ENCODE measurements around the gene HCFC1.

The HCFC1 gene

DNA sequence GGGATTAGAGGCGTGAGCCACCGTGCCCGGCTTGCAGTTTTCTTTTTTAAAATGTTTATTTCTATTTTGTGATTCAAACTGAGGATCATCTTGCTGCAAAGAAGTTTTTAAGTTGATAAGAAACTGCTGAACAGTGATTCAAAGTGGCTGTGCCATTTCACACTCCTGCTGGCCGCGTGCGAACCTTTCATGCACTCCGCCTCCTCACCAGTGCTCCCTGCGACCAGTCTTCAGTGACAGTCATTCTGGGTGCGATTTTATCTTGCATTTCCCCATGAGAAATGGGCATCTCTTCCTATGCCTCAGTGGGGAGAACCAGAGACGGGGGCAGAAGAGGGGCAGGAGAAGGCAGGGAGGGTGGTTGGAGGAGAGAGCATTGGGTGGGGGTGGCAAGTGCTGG, 22.4 kb upstream of the HCFC1 start:
- no peak overlapping the region for H3K4me2 ChIP-seq (ENCODE audit: low read length, poor library complexity, severe bottlenecking)
- H3K4ac ChIP-seq (ENCODE audit: low read depth in 1 of 2, low read length in 2 of 2): no peak overlapping the region
- no peak overlapping the region for H2AK5ac ChIP-seq (ENCODE audit: low read length, severe bottlenecking)
- H3K14ac ChIP-seq (ENCODE audit: low read length in 2 of 2): no peak overlapping the region
- H2BK5ac ChIP-seq (ENCODE audit: low read depth, low read length, poor library complexity, severe bottlenecking): no peak overlapping the region
- no peak overlapping the region for H3K4me3 ChIP-seq (ENCODE audit: insufficient read depth in 1 of 2, low read depth in 1 of 2, low read length in 2 of 2)
- DNase-seq: no peak
- no peaks in the 10 kb centered on the region for H3K4me1 ChIP-seq (ENCODE audit: control insufficient read depth, insufficient read depth, low read depth, low read length)
- 63% methylated on average over 8 of the region's 10 CpGs for WGBS
- peaks cover 0 to 26% of the 10 kb centered on the region in 2 experiments for H3K27me3 ChIP-seq (ENCODE audit: control insufficient read depth in 1 of 2, insufficient read depth in 1 of 2, low read length in 2 of 2)
- H3K9me3 ChIP-seq (ENCODE audit: control insufficient read depth, low read length): no peaks in the 10 kb centered on the region
- no peaks in the 10 kb centered on the region for H3K36me3 ChIP-seq (ENCODE audit: control insufficient read depth in 1 of 2, insufficient read depth in 2 of 2, low read depth in 1 of 2, low read length in 2 of 2)
- H2BK15ac ChIP-seq (ENCODE audit: low read depth, poor library complexity, severe bottlenecking): no peak overlapping the region
- H2BK12ac ChIP-seq (ENCODE audit: low read length in 2 of 2): no peak overlapping the region
- H3K18ac ChIP-seq (ENCODE audit: low read depth in 1 of 2, low read length in 2 of 2): no peak overlapping the region
- no peak overlapping the region for H4K91ac ChIP-seq (ENCODE audit: low read length)
- H2BK120ac ChIP-seq (ENCODE audit: low read depth, low read length): no peak overlapping the region
- H3K27ac ChIP-seq (ENCODE audit: low read length, poor library complexity, severe bottlenecking): no peak overlapping the region
- H3K79me1 ChIP-seq (replicated peaks; ENCODE audit: low read length, poor library complexity, severe bottlenecking): no peaks in the 10 kb centered on the region
- H4K8ac ChIP-seq (ENCODE audit: low read length): no peak overlapping the region
- no peak overlapping the region for H3K23ac ChIP-seq (ENCODE audit: low read length in 2 of 2)
- no peak overlapping the region for H3K9ac ChIP-seq (ENCODE audit: low read length)
- H2AFZ ChIP-seq (ENCODE audit: low read depth, low read length): no peak overlapping the region

DNA sequence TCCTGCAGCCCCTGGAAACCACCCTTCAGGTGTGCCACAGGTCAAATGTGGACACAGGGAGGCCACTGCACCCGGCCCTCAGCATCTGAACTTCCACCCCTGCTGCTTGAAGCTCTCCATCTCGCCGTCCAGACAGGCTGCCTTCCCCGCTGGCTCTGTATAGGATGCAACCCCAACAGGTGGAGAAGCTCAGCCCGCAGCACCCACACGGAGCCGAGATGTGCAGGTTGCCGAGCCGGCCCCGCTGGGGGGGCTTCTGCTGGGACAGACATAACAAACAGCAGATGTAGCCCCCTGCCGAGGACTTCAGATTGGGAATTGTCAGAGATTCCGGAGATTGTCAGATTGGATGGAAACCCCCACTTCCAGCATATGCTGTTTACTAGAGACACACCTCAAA, 21.5 kb upstream of the HCFC1 start:
- H3K27ac ChIP-seq (ENCODE audit: low read length, poor library complexity, severe bottlenecking): no peak overlapping the region
- H2BK5ac ChIP-seq (ENCODE audit: low read depth, low read length, poor library complexity, severe bottlenecking): no peak overlapping the region
- no peak overlapping the region for H4K91ac ChIP-seq (ENCODE audit: low read length)
- no peaks in the 10 kb centered on the region for H3K79me1 ChIP-seq (replicated peaks; ENCODE audit: low read length, poor library complexity, severe bottlenecking)
- H2BK120ac ChIP-seq (ENCODE audit: low read depth, low read length): no peak overlapping the region
- WGBS: 94% methylated on average over 10 of the region's 12 CpGs
- H3K18ac ChIP-seq (ENCODE audit: low read depth in 1 of 2, low read length in 2 of 2): no peak overlapping the region
- peaks cover 0 to 29% of the 10 kb centered on the region in 2 experiments for H3K27me3 ChIP-seq (ENCODE audit: control insufficient read depth in 1 of 2, insufficient read depth in 1 of 2, low read length in 2 of 2)
- no peaks in the 10 kb centered on the region for H3K9me3 ChIP-seq (ENCODE audit: control insufficient read depth, low read length)
- no peak overlapping the region for H3K4me3 ChIP-seq (ENCODE audit: insufficient read depth in 1 of 2, low read depth in 1 of 2, low read length in 2 of 2)
- H3K4ac ChIP-seq (ENCODE audit: low read depth in 1 of 2, low read length in 2 of 2): no peak overlapping the region
- DNase-seq: no peak
- no peak overlapping the region for H3K4me2 ChIP-seq (ENCODE audit: low read length, poor library complexity, severe bottlenecking)
- no peak overlapping the region for H3K23ac ChIP-seq (ENCODE audit: low read length in 2 of 2)
- no peak overlapping the region for H3K9ac ChIP-seq (ENCODE audit: low read length)
- no peak overlapping the region for H2BK15ac ChIP-seq (ENCODE audit: low read depth, poor library complexity, severe bottlenecking)
- H3K14ac ChIP-seq (ENCODE audit: low read length in 2 of 2): no peak overlapping the region
- H2BK12ac ChIP-seq (ENCODE audit: low read length in 2 of 2): no peak overlapping the region
- no peak overlapping the region for H2AFZ ChIP-seq (ENCODE audit: low read depth, low read length)
- H3K4me1 ChIP-seq (ENCODE audit: control insufficient read depth, insufficient read depth, low read depth, low read length): no peaks in the 10 kb centered on the region
- no peaks in the 10 kb centered on the region for H3K36me3 ChIP-seq (ENCODE audit: control insufficient read depth in 1 of 2, insufficient read depth in 2 of 2, low read depth in 1 of 2, low read length in 2 of 2)
- no peak overlapping the region for H2AK5ac ChIP-seq (ENCODE audit: low read length, severe bottlenecking)
- H4K8ac ChIP-seq (ENCODE audit: low read length): no peak overlapping the region

DNA sequence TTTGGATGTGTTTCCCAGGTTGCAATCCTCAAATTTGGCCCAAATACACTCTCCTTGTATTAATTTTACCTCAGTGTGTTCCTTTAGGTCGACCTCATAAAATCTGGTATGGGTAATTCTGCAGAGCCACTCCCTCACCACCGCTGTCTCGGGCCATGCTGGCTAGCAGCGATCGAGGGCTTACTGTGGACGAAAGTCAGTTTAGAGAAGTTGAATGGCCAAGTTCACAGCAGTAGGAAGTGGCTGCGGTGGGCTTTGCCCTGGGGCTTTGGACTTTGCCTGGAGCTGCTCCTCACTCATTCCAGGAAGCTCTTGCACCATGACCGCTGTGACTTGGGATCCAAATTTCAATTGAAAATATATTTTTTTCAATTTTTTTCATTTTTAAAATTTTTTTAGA, 20.6 kb upstream of the HCFC1 start:
- H4K8ac ChIP-seq (ENCODE audit: low read length): no peak overlapping the region
- no peak overlapping the region for H3K27ac ChIP-seq (ENCODE audit: low read length, poor library complexity, severe bottlenecking)
- H3K4me2 ChIP-seq (ENCODE audit: low read length, poor library complexity, severe bottlenecking): no peak overlapping the region
- H3K18ac ChIP-seq (ENCODE audit: low read depth in 1 of 2, low read length in 2 of 2): no peak overlapping the region
- 98% methylated on average over 7 of the region's 8 CpGs for WGBS
- H3K9me3 ChIP-seq (ENCODE audit: control insufficient read depth, low read length): no peaks in the 10 kb centered on the region
- H4K91ac ChIP-seq (ENCODE audit: low read length): no peak overlapping the region
- H3K4me3 ChIP-seq (ENCODE audit: insufficient read depth in 1 of 2, low read depth in 1 of 2, low read length in 2 of 2): no peak overlapping the region
- no peak overlapping the region for H3K4ac ChIP-seq (ENCODE audit: low read depth in 1 of 2, low read length in 2 of 2)
- no peaks in the 10 kb centered on the region for H3K36me3 ChIP-seq (ENCODE audit: control insufficient read depth in 1 of 2, insufficient read depth in 2 of 2, low read depth in 1 of 2, low read length in 2 of 2)
- no peaks in the 10 kb centered on the region for H3K79me1 ChIP-seq (replicated peaks; ENCODE audit: low read length, poor library complexity, severe bottlenecking)
- H2BK120ac ChIP-seq (ENCODE audit: low read depth, low read length): no peak overlapping the region
- H3K4me1 ChIP-seq (ENCODE audit: control insufficient read depth, insufficient read depth, low read depth, low read length): no peaks in the 10 kb centered on the region
- no peak overlapping the region for H3K14ac ChIP-seq (ENCODE audit: low read length in 2 of 2)
- no peak overlapping the region for H3K23ac ChIP-seq (ENCODE audit: low read length in 2 of 2)
- no peak overlapping the region for H2BK15ac ChIP-seq (ENCODE audit: low read depth, poor library complexity, severe bottlenecking)
- H2BK12ac ChIP-seq (ENCODE audit: low read length in 2 of 2): no peak overlapping the region
- no peak overlapping the region for H3K9ac ChIP-seq (ENCODE audit: low read length)
- no peak for DNase-seq
- H3K27me3 ChIP-seq (ENCODE audit: control insufficient read depth in 1 of 2, insufficient read depth in 1 of 2, low read length in 2 of 2): peaks cover 0 to 25% of the 10 kb centered on the region in 2 experiments
- H2BK5ac ChIP-seq (ENCODE audit: low read depth, low read length, poor library complexity, severe bottlenecking): no peak overlapping the region
- H2AK5ac ChIP-seq (ENCODE audit: low read length, severe bottlenecking): no peak overlapping the region
- no peak overlapping the region for H2AFZ ChIP-seq (ENCODE audit: low read depth, low read length)

DNA sequence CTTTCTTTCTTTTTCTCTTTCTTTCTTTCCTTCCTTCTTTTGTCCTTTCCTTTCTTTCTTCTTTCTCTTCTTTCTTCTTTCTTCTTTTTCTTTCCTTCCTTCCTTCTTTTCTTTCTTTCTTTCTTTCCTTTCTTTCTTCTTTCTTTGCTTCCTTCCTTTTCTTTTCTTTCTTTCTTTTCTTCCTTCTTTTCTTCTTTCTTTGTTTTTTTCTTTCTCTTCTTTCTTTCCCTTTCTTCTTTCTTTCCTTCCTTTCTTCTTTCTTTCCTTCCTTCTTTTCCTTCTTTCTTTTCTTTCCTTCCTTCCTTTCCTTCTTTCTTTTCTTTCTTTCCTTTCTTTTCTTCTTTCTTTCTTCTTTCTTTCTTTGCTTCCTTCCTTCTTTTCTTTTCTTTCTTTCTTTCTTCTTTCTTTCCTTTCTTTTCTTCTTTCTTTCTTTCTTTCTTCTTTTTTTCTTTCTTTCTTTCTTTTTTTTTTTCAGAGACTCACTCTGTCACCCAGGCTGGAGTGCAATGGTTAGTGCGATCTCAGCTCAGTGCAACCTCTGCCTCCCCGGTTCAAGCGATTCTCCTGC, 19.5 kb upstream of the HCFC1 start:
- 92% methylated on average over 1 of the region's 3 CpGs for WGBS
- H3K4me2 ChIP-seq (ENCODE audit: low read length, poor library complexity, severe bottlenecking): no peak overlapping the region

More for the DNA sequence above, 19.5 kb upstream of the HCFC1 start:
- Histone ChIP-seq H2BK12ac (ENCODE audit: low read length in 2 of 2) (no peak overlapping the region), H3K27ac (ENCODE audit: low read length, poor library complexity, severe bottlenecking) (no peak overlapping the region), H3K4ac (ENCODE audit: low read depth in 1 of 2, low read length in 2 of 2) (no peak overlapping the region), H3K4me1 (ENCODE audit: control insufficient read depth, insufficient read depth, low read depth, low read length) (no peaks in the 10 kb centered on the region), H3K79me1 (replicated peaks; ENCODE audit: low read length, poor library complexity, severe bottlenecking) (no peaks in the 10 kb centered on the region), H2BK120ac (ENCODE audit: low read depth, low read length) (no peak overlapping the region), H3K23ac (ENCODE audit: low read length in 2 of 2) (no peak overlapping the region), H2AFZ (ENCODE audit: low read depth, low read length) (no peak overlapping the region), H3K18ac (ENCODE audit: low read depth in 1 of 2, low read length in 2 of 2) (no peak overlapping the region), H3K4me3 (ENCODE audit: insufficient read depth in 1 of 2, low read depth in 1 of 2, low read length in 2 of 2) (no peak overlapping the region), H3K14ac (ENCODE audit: low read length in 2 of 2) (no peak overlapping the region), H2AK5ac (ENCODE audit: low read length, severe bottlenecking) (no peak overlapping the region), H4K8ac (ENCODE audit: low read length) (no peak overlapping the region), H3K27me3 (ENCODE audit: control insufficient read depth in 1 of 2, insufficient read depth in 1 of 2, low read length in 2 of 2) (peaks cover 0 to 18% of the 10 kb centered on the region in 2 experiments), H2BK15ac (ENCODE audit: low read depth, poor library complexity, severe bottlenecking) (no peak overlapping the region), H3K9me3 (ENCODE audit: control insufficient read depth, low read length) (no peaks in the 10 kb centered on the region), H4K91ac (ENCODE audit: low read length) (no peak overlapping the region), H2BK5ac (ENCODE audit: low read depth, low read length, poor library complexity, severe bottlenecking) (no peak overlapping the region), H3K36me3 (ENCODE audit: control insufficient read depth in 1 of 2, insufficient read depth in 2 of 2, low read depth in 1 of 2, low read length in 2 of 2) (no peaks in the 10 kb centered on the region), H3K9ac (ENCODE audit: low read length) (no peak overlapping the region)
- no peak for DNase-seq

Measured in mesenchymal stem cell (in vitro differentiated cells and primary cell).